ENCODE data around the gene TAGLN2. TPM values are rescaled to one million over a fixed set of nuclear protein-coding genes. Genes with fewer than 3 reads are reported as not detected.

Gene TAGLN2
- polyA plus RNA-seq, 3 donors: 658 to 1,259 (median 918) TPM

- Histone ChIP-seq H3K4me2 (replicated peaks; ENCODE audit: extremely low read depth, low read length, poor library complexity, severe bottlenecking) (no peak overlapping the region), H3K9ac (ENCODE audit: insufficient read depth, low read length, poor library complexity, severe bottlenecking) (no peak overlapping the region), H3K27me3 (ENCODE audit: control insufficient read depth in 2 of 2, insufficient read depth in 2 of 2, low read length in 2 of 2) (no peaks in the 10 kb centered on the region), H3K36me3 (replicated peaks in 1 of 2; ENCODE audit: control insufficient read depth in 1 of 2, insufficient read depth in 2 of 2, low read length in 2 of 2) (peaks cover 33 to 48% of the 10 kb centered on the region in 2 donors), H3K4me3 (replicated peaks in 1 of 3; ENCODE audit: low read depth in 2 of 3, low read length in 3 of 3) (no peak overlapping the region), H3K27ac (ENCODE audit: low read depth in 1 of 2, low read length in 2 of 2) (no peak overlapping the region), H2AFZ (ENCODE audit: insufficient read depth, low read depth, low read length, poor library complexity, severe bottlenecking) (no peak overlapping the region), H3K9me3 (replicated peaks in 1 of 2; ENCODE audit: control insufficient read depth in 1 of 2, insufficient read depth in 1 of 2, low read length in 2 of 2) (no peaks in the 10 kb centered on the region), H3K4me1 (ENCODE audit: control insufficient read depth in 1 of 2, insufficient read depth in 2 of 2, low read length in 2 of 2) (peaks cover 23 to 29% of the 10 kb centered on the region in 2 donors), H3K79me2 (ENCODE audit: insufficient read depth, low read length) (peaks cover 5% of the 10 kb centered on the region), H4K20me1 (ENCODE audit: insufficient read depth, low read length) (peaks cover 23% of the 10 kb centered on the region)
- Mint-ChIP-seq H3K27me3 (ENCODE audit: low read depth in 3 of 3) (peaks cover 1 to 5% (median 1%) of the 10 kb centered on the region in 3 donors), H3K4me1 (peaks cover 34% of the 10 kb centered on the region), H3K36me3 (peaks cover 56 to 64% of the 10 kb centered on the region in 2 donors), H3K27ac (peak overlapping the region in 3 of 7 donors; percentile 2 to 79 (median 59)), H3K4me3 (no peak overlapping the region), H3K9me3 (no peaks in the 10 kb centered on the region)
- TF ChIP-seq CTCF (IDR thresholded peaks at IDR 0.05): no peak
- no peak for DNase-seq
- intact Hi-C loops (cut with micrococcal nuclease): no loop called here
- 87% methylated on average over 6 of the region's 10 CpGs for WGBS (ENCODE audit: insufficient coverage)
Observed at GRCh38 chr1:159914252-159915018, 10.9 kb downstream of the TAGLN2 start.

- intact Hi-C loops (cut with micrococcal nuclease): no loop called here
- Mint-ChIP-seq H3K36me3 (peaks cover 48 to 56% of the 10 kb centered on the region in 2 donors), H3K4me1 (peaks cover 39% of the 10 kb centered on the region), H3K4me3 (no peak overlapping the region), H3K27ac (peak overlapping the region; percentile 15 to 96 (median 59)), H3K27me3 (ENCODE audit: low read depth in 3 of 3) (peaks cover 1 to 5% (median 1%) of the 10 kb centered on the region in 3 donors), H3K9me3 (no peaks in the 10 kb centered on the region)
- 90% methylated on average over 3 of the region's 5 CpGs for WGBS (ENCODE audit: insufficient coverage)
- Histone ChIP-seq H4K20me1 (ENCODE audit: insufficient read depth, low read length) (peaks cover 15% of the 10 kb centered on the region), H3K9me3 (replicated peaks in 1 of 2; ENCODE audit: control insufficient read depth in 1 of 2, insufficient read depth in 1 of 2, low read length in 2 of 2) (no peaks in the 10 kb centered on the region), H3K9ac (ENCODE audit: insufficient read depth, low read length, poor library complexity, severe bottlenecking) (no peak overlapping the region), H3K27ac (ENCODE audit: low read depth in 1 of 2, low read length in 2 of 2) (no peak overlapping the region), H3K36me3 (replicated peaks in 1 of 2; ENCODE audit: control insufficient read depth in 1 of 2, insufficient read depth in 2 of 2, low read length in 2 of 2) (peaks cover 25 to 40% of the 10 kb centered on the region in 2 donors), H3K79me2 (ENCODE audit: insufficient read depth, low read length) (no peaks in the 10 kb centered on the region), H3K4me1 (ENCODE audit: control insufficient read depth in 1 of 2, insufficient read depth in 2 of 2, low read length in 2 of 2) (peaks cover 23 to 29% of the 10 kb centered on the region in 2 donors), H2AFZ (ENCODE audit: insufficient read depth, low read depth, low read length, poor library complexity, severe bottlenecking) (no peak overlapping the region), H3K4me2 (replicated peaks; ENCODE audit: extremely low read depth, low read length, poor library complexity, severe bottlenecking) (no peak overlapping the region), H3K27me3 (ENCODE audit: control insufficient read depth in 2 of 2, insufficient read depth in 2 of 2, low read length in 2 of 2) (no peaks in the 10 kb centered on the region), H3K4me3 (replicated peaks in 1 of 3; ENCODE audit: low read depth in 2 of 3, low read length in 3 of 3) (no peak overlapping the region)
- no peak for TF ChIP-seq CTCF (IDR thresholded peaks at IDR 0.05)
- DNase-seq: no peak
Observed at GRCh38 chr1:159913451-159914192, 11.7 kb downstream of the TAGLN2 start.

All from CD14-positive monocyte (primary cell).